ENCODE results near the gene MAN1C1. TPM values are rescaled to one million over a fixed set of nuclear protein-coding genes. Genes with fewer than 3 reads are reported as not detected.

Gene MAN1C1
- total RNA-seq, 1 donor from 2014 or later: 64.7 TPM

DNA sequence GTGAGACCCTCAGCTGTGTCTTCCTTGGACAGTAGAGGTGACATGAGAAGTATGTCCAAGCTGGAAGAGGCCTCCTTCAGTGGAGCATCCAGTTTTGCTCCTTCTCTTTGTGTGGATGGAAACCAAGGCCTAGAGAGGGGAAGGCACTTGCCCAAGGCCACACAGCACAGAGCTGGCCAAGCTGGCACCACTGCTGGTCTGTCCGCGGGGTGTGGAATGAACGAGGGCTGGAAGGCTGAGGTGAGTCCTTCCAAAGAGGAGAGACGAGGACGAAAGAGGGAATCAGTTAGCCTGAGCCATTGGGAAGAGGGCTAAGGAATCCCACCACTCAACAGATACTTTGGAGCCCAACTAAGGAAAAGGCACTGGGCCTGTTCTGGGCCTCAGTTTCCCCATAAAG lies 155.6 kb downstream of the MAN1C1 start:
- no peak for TF ChIP-seq CTCF (IDR thresholded peaks at IDR 0.05)
- Mint-ChIP-seq H3K36me3 (ENCODE audit: unreplicated experiment) (peaks cover 40% of the 10 kb centered on the region), H3K27ac (ENCODE audit: unreplicated experiment) (no peak overlapping the region), H3K27me3 (ENCODE audit: unreplicated experiment) (no peaks in the 10 kb centered on the region), H3K4me1 (ENCODE audit: unreplicated experiment) (peaks cover 27% of the 10 kb centered on the region), H3K4me3 (ENCODE audit: unreplicated experiment) (no peak overlapping the region), H3K9me3 (ENCODE audit: unreplicated experiment) (no peaks in the 10 kb centered on the region)
- no peak for DNase-seq (ENCODE audit: extremely low spot score, unreplicated experiment)

GRCh38 chr1:25772692-25773245 lies 156.2 kb downstream of the MAN1C1 start:
- Mint-ChIP-seq H3K9me3 (ENCODE audit: unreplicated experiment) (no peaks in the 10 kb centered on the region), H3K27me3 (ENCODE audit: unreplicated experiment) (no peaks in the 10 kb centered on the region)

GRCh38 chr1:25773441-25774125 lies 157.0 kb downstream of the MAN1C1 start:
- DNase-seq (ENCODE audit: extremely low spot score, unreplicated experiment): no peak

More at GRCh38 chr1:25772692-25773245, 156.2 kb downstream of the MAN1C1 start:
- peaks cover 43% of the 10 kb centered on the region for H3K36me3 Mint-ChIP-seq (ENCODE audit: unreplicated experiment)
- H3K4me1 Mint-ChIP-seq (ENCODE audit: unreplicated experiment): peaks cover 27% of the 10 kb centered on the region
- no peak for DNase-seq (ENCODE audit: extremely low spot score, unreplicated experiment)
- H3K4me3 Mint-ChIP-seq (ENCODE audit: unreplicated experiment): no peak overlapping the region
- no peak for TF ChIP-seq CTCF (IDR thresholded peaks at IDR 0.05)
- H3K27ac Mint-ChIP-seq (ENCODE audit: unreplicated experiment): no peak overlapping the region

GRCh38 chr1:25774206-25774803 lies 157.7 kb downstream of the MAN1C1 start:
- peaks cover 50% of the 10 kb centered on the region for H3K36me3 Mint-ChIP-seq (ENCODE audit: unreplicated experiment)
- H3K9me3 Mint-ChIP-seq (ENCODE audit: unreplicated experiment): no peaks in the 10 kb centered on the region
- DNase-seq (ENCODE audit: extremely low spot score, unreplicated experiment): no peak
- H3K4me1 Mint-ChIP-seq (ENCODE audit: unreplicated experiment): peaks cover 27% of the 10 kb centered on the region
- no peak overlapping the region for H3K27ac Mint-ChIP-seq (ENCODE audit: unreplicated experiment)
- TF ChIP-seq CTCF (IDR thresholded peaks at IDR 0.05): no peak
- no peak overlapping the region for H3K4me3 Mint-ChIP-seq (ENCODE audit: unreplicated experiment)
- no peaks in the 10 kb centered on the region for H3K27me3 Mint-ChIP-seq (ENCODE audit: unreplicated experiment)

More at GRCh38 chr1:25773441-25774125, 157.0 kb downstream of the MAN1C1 start:
- Mint-ChIP-seq H3K27me3 (ENCODE audit: unreplicated experiment) (no peaks in the 10 kb centered on the region), H3K4me3 (ENCODE audit: unreplicated experiment) (no peak overlapping the region), H3K9me3 (ENCODE audit: unreplicated experiment) (no peaks in the 10 kb centered on the region), H3K36me3 (ENCODE audit: unreplicated experiment) (peaks cover 50% of the 10 kb centered on the region), H3K27ac (ENCODE audit: unreplicated experiment) (no peak overlapping the region), H3K4me1 (ENCODE audit: unreplicated experiment) (peaks cover 27% of the 10 kb centered on the region)
- TF ChIP-seq CTCF (IDR thresholded peaks at IDR 0.05): no peak

All from osteocyte (in vitro differentiated cells).